ENCODE data around the gene RNF217.
"Not testable (repeated sequence)": the region's sequence is repeated elsewhere in the genome, so short reads cannot be mapped to it uniquely, and the experiment has no call there.

- TF ChIP-seq, protein P1, sequence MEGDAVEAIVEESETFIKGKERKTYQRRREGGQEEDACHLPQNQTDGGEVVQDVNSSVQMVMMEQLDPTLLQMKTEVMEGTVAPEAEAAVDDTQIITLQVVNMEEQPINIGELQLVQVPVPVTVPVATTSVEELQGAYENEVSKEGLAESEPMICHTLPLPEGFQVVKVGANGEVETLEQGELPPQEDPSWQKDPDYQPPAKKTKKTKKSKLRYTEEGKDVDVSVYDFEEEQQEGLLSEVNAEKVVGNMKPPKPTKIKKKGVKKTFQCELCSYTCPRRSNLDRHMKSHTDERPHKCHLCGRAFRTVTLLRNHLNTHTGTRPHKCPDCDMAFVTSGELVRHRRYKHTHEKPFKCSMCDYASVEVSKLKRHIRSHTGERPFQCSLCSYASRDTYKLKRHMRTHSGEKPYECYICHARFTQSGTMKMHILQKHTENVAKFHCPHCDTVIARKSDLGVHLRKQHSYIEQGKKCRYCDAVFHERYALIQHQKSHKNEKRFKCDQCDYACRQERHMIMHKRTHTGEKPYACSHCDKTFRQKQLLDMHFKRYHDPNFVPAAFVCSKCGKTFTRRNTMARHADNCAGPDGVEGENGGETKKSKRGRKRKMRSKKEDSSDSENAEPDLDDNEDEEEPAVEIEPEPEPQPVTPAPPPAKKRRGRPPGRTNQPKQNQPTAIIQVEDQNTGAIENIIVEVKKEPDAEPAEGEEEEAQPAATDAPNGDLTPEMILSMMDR (IDR thresholded peaks at IDR 0.05), result not testable (repeated sequence)
- TF ChIP-seq POLR2AphosphoS5 (IDR thresholded peaks at IDR 0.05; ENCODE audit: low read depth, low read length); TCF7L2 (IDR thresholded peaks at IDR 0.05; ENCODE audit: low read depth, low read length); SIN3A (IDR thresholded peaks at IDR 0.05; ENCODE audit: borderline replicate concordance, insufficient read depth, low read depth, low read length): not testable (repeated sequence)
Measured at GRCh38 chr6:124965424-124965850, 3.2 kb downstream of the RNF217 start.
